GM18951 (cell line): ENCODE results near the gene BBS7.

ENCODE experiments used
- POLR2A ChIP-seq: IDR thresholded peaks from 4 replicates; pipeline ENCODE4 v1.6.1; 2011; ENCODE audit warnings: mild to moderate bottlenecking; ENCODE audit not compliant: insufficient read length, insufficient read depth; ENCODE audit errors: extremely low read depth
- in situ Hi-C: fragments of 300-500 bp; cut with MboI; formaldehyde crosslinking; loops from one replicate; pipeline ENCODE4 v1.12.0; 2022; ENCODE audit warnings: low sequenced_read_pairs, mixed read lengths, inconsistent platforms; ENCODE audit not compliant: unreplicated experiment

The BBS7 gene

GRCh38 chr4:121873604-121874003, 3.3 kb upstream of the BBS7 start:
- in situ Hi-C loops: no loop called here
- TF ChIP-seq POLR2A: no peak

GRCh38 chr4:121863799-121864198, 6.5 kb downstream of the BBS7 start:
- TF ChIP-seq POLR2A: no peak
- in situ Hi-C loops: no loop called here

- in situ Hi-C loops: no loop called here
Measured at GRCh38 chr4:121861426-121861825, 8.8 kb downstream of the BBS7 start.

GRCh38 chr4:121860121-121860520, 10.2 kb downstream of the BBS7 start:
- in situ Hi-C loops: no loop called here

More at GRCh38 chr4:121861426-121861825, 8.8 kb downstream of the BBS7 start:
- no peak for TF ChIP-seq POLR2A

GRCh38 chr4:121851354-121851753, 18.9 kb downstream of the BBS7 start:
- no peak for TF ChIP-seq POLR2A
- in situ Hi-C loops: no loop called here

More at GRCh38 chr4:121860121-121860520, 10.2 kb downstream of the BBS7 start:
- no peak for TF ChIP-seq POLR2A

- TF ChIP-seq POLR2A: no peak
- in situ Hi-C loops: no loop called here
Measured at GRCh38 chr4:121846662-121847061, 23.6 kb downstream of the BBS7 start.

GRCh38 chr4:121842862-121843261, 27.4 kb downstream of the BBS7 start:
- in situ Hi-C loops: no loop called here
- TF ChIP-seq POLR2A: no peak

GRCh38 chr4:121838136-121838535, 32.1 kb downstream of the BBS7 start:
- in situ Hi-C loops: no loop called here
- TF ChIP-seq POLR2A: no peak

GRCh38 chr4:121829511-121829910, 40.8 kb downstream of the BBS7 start:
- TF ChIP-seq POLR2A: no peak
- in situ Hi-C loops: no loop called here

GRCh38 chr4:121827853-121828252, 42.4 kb downstream of the BBS7 start:
- in situ Hi-C loops: no loop called here

GRCh38 chr4:121824950-121825349, 45.3 kb downstream of the BBS7 start:
- in situ Hi-C loops: no loop called here
- TF ChIP-seq POLR2A: no peak

More at GRCh38 chr4:121827853-121828252, 42.4 kb downstream of the BBS7 start:
- no peak for TF ChIP-seq POLR2A

GRCh38 chr4:121824171-121824527, 46.1 kb downstream of the BBS7 start:
- in situ Hi-C loops: no loop called here
- no peak for TF ChIP-seq POLR2A

GRCh38 chr4:121823505-121824170, 46.6 kb downstream of the BBS7 start, which contains the start of gene CCNA2:
TSS of gene CCNA2 (minus strand) at chr4:121823883. CDS start at chr4:121823628, 255 bp downstream.
- peak; percentile 89 for TF ChIP-seq POLR2A
- in situ Hi-C loops: no loop called here

GRCh38 chr4:121822796-121823504, 47.3 kb downstream of the BBS7 start:
- TF ChIP-seq POLR2A: no peak
- in situ Hi-C loops: no loop called here
